Stimulated activated naive B cell treated with anti-CD40 and anti-IgM and Interleukin-4, amounts not matched to agents 10 μg/mL and 1 μg/mL and 100 μg/mL, for 72 hours (primary cell): Measurements from ENCODE around the gene ESPL1.
A peak's percentile ranks its signal among the peaks of the same experiment; 100 is the strongest.

Source experiments
- ATAC-seq, 2 donors: fragments of 150-1000 bp; cut with Tn5 transposase; replicated peaks; 2 replicates each; pipeline ENCODE4 v1.10.0; 2021; ENCODE audit warnings: moderate library complexity in 1 of 2
- DNase-seq: peaks from one replicate; pipeline ENCODE4 v3.0.0; 2021
- H3K27ac Mint-ChIP-seq: one replicate; pipeline ENCODE4 v1.8.0; 2022; ENCODE audit warnings: mild to moderate bottlenecking, mixed read lengths
- H3K27me3 Mint-ChIP-seq, 2 donors: one replicate each; pipeline ENCODE4 v1.8.0; 2022; ENCODE audit warnings: mixed read lengths in 2 of 2
- H3K36me3 Mint-ChIP-seq, 2 donors: one replicate each; pipeline ENCODE4 v1.8.0; 2022; ENCODE audit warnings: mixed read lengths in 2 of 2, mild to moderate bottlenecking in 1 of 2
- H3K4me1 Mint-ChIP-seq, 2 donors: one replicate each; pipeline ENCODE4 v1.8.0; 2022; ENCODE audit warnings: mixed read lengths in 2 of 2, mild to moderate bottlenecking in 1 of 2
- H3K4me3 Mint-ChIP-seq, 2 donors: one replicate each; pipeline ENCODE4 v1.8.0; 2022; ENCODE audit warnings: mild to moderate bottlenecking in 2 of 2, mixed read lengths in 2 of 2, moderate library complexity in 1 of 2
- H3K9me3 Mint-ChIP-seq, 2 donors: one replicate each; pipeline ENCODE4 v1.8.0; 2022; ENCODE audit warnings: mixed read lengths in 2 of 2, mild to moderate bottlenecking in 1 of 2

The ESPL1 gene

DNA sequence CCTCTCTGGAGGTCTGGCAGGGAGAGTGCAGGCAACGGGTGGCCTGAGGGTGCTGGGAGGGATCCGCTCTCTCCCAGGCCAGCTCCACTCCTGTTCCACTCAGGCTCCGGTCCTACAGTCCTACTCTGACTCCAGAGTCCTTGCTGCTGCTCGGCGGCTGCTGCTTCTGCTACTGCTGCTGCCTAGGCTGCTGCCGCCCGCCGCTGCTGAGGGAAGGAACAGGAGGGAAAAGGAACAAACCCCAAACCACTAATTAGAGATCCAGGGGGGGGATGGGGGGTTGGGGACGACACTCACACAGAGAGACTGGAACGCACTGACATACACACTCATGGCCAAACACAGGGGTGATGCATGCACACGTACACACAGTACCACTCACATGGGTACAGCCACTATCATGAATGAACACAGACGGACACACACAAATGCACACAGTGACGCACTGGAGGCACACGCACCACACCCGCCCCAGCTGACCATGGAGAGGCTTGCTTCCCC is 68.1 kb downstream of the ESPL1 start, which contains the start of gene SP7:
Gene SP7, minus strand, starts transcription at position 174 of the 501 bp plus-strand sequence. CDS start 708 bp downstream, outside the sequence.
- H3K27ac Mint-ChIP-seq, result peak within 1 kb of the TSS; percentile 27
- H3K36me3 Mint-ChIP-seq, result peaks cover 0 to 3% of the 10 kb centered on the region in 2 donors
- H3K9me3 Mint-ChIP-seq, result no peaks in the 10 kb centered on the region
- DNase-seq (no peak), ATAC-seq (peak; percentile 92 to 95)
- no peak within 1 kb of the TSS for H3K4me3 Mint-ChIP-seq
- H3K27me3 Mint-ChIP-seq, result peaks cover 58 to 74% of the 10 kb centered on the region in 2 donors
- peaks cover 15 to 30% of the 10 kb centered on the region in 2 donors for H3K4me1 Mint-ChIP-seq

DNA sequence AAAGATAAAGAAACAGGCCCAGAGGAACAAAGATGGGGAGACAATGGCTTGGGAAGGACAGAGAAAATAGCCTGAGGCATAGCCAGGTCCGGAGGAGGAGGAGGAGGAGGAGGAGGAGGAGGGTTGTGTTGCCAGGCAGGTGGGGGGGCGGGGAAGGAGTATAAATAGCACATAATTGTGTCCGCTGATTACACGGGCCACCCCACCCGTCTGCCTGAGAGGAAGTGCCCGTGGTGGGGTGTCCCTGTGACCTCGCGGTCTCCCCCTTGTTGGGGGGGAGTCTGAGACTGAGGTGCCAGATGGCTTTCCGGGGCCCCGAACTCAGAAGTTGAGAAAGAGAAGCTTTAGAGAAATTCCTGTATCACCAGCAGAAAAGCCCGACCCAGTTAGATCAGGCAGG is 69.9 kb downstream of the ESPL1 start:
- Mint-ChIP-seq H3K4me3 (no peak overlapping the region), H3K27me3 (peaks cover 50 to 62% of the 10 kb centered on the region in 2 donors), H3K4me1 (peaks cover 15 to 30% of the 10 kb centered on the region in 2 donors), H3K36me3 (peaks cover 0 to 3% of the 10 kb centered on the region in 2 donors), H3K9me3 (no peaks in the 10 kb centered on the region), H3K27ac (no peak overlapping the region)
- no peak for ATAC-seq
- DNase-seq, result no peak

DNA sequence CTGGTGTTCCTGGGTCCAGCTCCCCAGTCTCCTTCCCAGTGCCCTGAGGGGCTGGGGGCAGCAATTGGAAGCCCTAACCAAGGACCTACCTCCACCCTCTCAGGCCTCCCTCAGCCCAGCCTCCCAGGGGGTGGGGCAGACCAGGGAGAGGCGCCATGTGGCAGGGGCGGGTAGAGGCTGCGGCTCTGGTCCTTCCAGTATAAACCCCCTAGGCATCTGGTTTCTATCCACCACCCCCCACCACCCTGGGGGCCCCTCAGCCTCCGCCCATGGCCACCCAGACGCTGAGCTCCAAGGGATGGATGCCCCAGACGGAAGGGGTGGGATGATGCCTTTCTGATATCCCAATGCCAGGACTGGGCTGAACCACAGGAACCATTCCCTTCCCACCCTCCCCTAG is 70.8 kb downstream of the ESPL1 start:
- no peak overlapping the region for H3K27ac Mint-ChIP-seq
- peaks cover 0 to 3% of the 10 kb centered on the region in 2 donors for H3K36me3 Mint-ChIP-seq
- ATAC-seq, result no peak
- H3K4me3 Mint-ChIP-seq, result no peak overlapping the region
- H3K9me3 Mint-ChIP-seq, result no peaks in the 10 kb centered on the region
- H3K4me1 Mint-ChIP-seq, result peaks cover 15 to 31% of the 10 kb centered on the region in 2 donors
- no peak for DNase-seq
- peaks cover 41 to 53% of the 10 kb centered on the region in 2 donors for H3K27me3 Mint-ChIP-seq

DNA sequence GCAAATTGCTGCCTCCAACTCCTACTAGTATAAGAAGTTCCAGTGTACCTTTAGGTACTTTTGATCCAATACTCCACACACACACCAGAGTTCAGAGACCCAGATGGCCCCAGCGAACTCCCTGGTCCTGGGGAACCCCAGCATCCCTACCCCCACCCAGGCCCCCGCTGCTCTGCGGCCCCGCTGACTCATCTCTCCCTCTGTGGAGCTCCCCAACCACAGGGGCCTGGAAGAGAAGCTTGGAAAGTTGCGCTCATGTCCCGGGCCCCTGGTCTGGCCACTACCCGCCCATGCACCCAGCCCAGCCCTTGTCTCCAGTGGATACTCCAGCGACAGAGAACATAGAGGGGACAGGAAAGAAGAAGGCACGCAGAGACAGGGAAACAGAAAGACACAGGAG is 72.3 kb downstream of the ESPL1 start:
- peaks cover 0 to 3% of the 10 kb centered on the region in 2 donors for H3K36me3 Mint-ChIP-seq
- ATAC-seq (no peak), DNase-seq (no peak)
- H3K9me3 Mint-ChIP-seq, result no peaks in the 10 kb centered on the region
- H3K27ac Mint-ChIP-seq, result no peak overlapping the region
- peaks cover 29 to 40% of the 10 kb centered on the region in 2 donors for H3K27me3 Mint-ChIP-seq
- H3K4me3 Mint-ChIP-seq, result no peak overlapping the region
- H3K4me1 Mint-ChIP-seq, result peaks cover 22 to 38% of the 10 kb centered on the region in 2 donors
